Activated naive CD8-positive, alpha-beta T cell (primary cell): ENCODE results near the gene SGSM1.

Experiments
- H3K27ac Mint-ChIP-seq: one replicate; pipeline ENCODE4 v1.8.0; 2021; ENCODE audit warnings: mixed read lengths
- H3K27me3 Mint-ChIP-seq: one replicate; pipeline ENCODE4 v1.8.0; 2021; ENCODE audit warnings: mixed read lengths
- H3K36me3 Mint-ChIP-seq: one replicate; pipeline ENCODE4 v1.8.0; 2021; ENCODE audit warnings: mixed read lengths
- H3K4me1 Mint-ChIP-seq: one replicate; pipeline ENCODE4 v1.8.0; 2021; ENCODE audit warnings: low read depth, mixed read lengths
- H3K4me3 Mint-ChIP-seq: one replicate; pipeline ENCODE4 v1.8.0; 2021; ENCODE audit warnings: mild to moderate bottlenecking, mixed read lengths
- H3K9me3 Mint-ChIP-seq: one replicate; pipeline ENCODE4 v1.8.0; 2021; ENCODE audit warnings: low read depth, mixed read lengths

Gene SGSM1

DNA sequence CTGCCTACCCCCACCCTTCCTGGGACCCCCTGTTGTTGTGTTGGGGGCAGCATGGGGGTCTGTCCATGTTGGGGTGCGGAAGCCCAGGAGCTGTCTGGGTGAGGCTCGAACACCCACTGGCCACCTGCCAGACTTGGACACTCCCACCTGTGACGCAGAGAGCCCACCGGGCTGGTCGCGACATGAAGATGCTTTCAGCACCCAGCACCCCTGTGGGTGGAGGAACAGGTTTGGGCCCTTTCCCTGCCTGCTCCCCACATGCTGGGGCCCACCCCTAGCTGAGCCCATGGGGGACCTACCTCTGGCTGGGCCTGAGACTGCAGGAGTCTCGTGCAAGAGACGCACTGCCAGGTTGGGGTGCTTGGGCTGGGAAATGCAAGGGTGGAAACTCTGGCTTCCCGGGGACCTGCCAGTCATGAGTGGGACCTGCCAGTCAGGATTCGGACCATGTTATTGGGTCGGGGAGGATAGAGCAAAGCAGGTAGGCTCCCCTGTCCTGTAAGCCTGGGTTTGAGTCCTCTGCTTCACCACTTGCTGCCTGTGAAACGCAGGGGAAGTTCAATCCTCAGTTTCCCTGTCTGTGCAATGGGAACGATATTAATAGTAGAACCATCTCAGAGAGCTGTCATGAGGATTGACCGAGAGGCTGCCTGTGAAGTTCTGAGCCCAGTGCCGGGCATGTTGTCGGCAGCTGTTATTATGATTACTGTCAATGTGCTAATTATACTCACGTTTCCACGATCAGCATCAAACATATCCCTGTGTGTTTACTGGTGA lies 170.6 kb downstream of the SGSM1 start:
- Mint-ChIP-seq H3K4me1 (no peaks in the 10 kb centered on the region), H3K27me3 (peaks cover 1% of the 10 kb centered on the region), H3K4me3 (no peak overlapping the region), H3K27ac (no peak overlapping the region), H3K36me3 (no peaks in the 10 kb centered on the region), H3K9me3 (no peaks in the 10 kb centered on the region)
